ENCODE results near the gene RNF125.

- TF ChIP-seq CTCF (IDR thresholded peaks at IDR 0.05) = no peak
- no peak for TF ChIP-seq POLR2A (IDR thresholded peaks at IDR 0.05)
These were observed 23.7 kb downstream of the RNF125 start for GRCh38 chr18:32042337-32042736.
